BLaER1 treated with 17β-estradiol and CSF1 and Interleukin-3, amounts not matched to agents 10 nM and 100 nM (cell line): ENCODE data around the gene SOX4.

Experiments used
- H3K27ac ChIP-seq, 11 experiments: shearing (Covaris generic); formaldehyde crosslinking; 2 replicates each; pipeline ENCODE4 v1.8.1; 2022
- H3K27me3 ChIP-seq, 11 experiments: shearing (Covaris generic); formaldehyde crosslinking; 2 replicates each; pipeline ENCODE4 v1.8.1; 2022
- H3K36me3 ChIP-seq, 11 experiments: shearing (Covaris generic); formaldehyde crosslinking; 2 replicates each; pipeline ENCODE4 v1.8.1; 2022
- H3K4me1 ChIP-seq, 10 experiments: shearing (Covaris generic); formaldehyde crosslinking; 2 replicates each; pipeline ENCODE4 v1.8.1; 2022
- H3K4me2 ChIP-seq, 11 experiments: shearing (Covaris generic); formaldehyde crosslinking; 2 replicates each; pipeline ENCODE4 v1.8.1; 2022
- H3K4me3 ChIP-seq, 10 experiments: shearing (Covaris generic); formaldehyde crosslinking; 2 replicates each; pipeline ENCODE4 v1.8.1; 2022
- H3K9ac ChIP-seq, 11 experiments: shearing (Covaris generic); formaldehyde crosslinking; 2 replicates each; pipeline ENCODE4 v1.8.1; 2022
- H3K9me3 ChIP-seq, 11 experiments: shearing (Covaris generic); formaldehyde crosslinking; replicated peaks in 1 of 11; 2 replicates each; pipeline ENCODE4 v1.8.1; 2022
- H4K20me1 ChIP-seq, 11 experiments: shearing (Covaris generic); formaldehyde crosslinking; 2 replicates each; pipeline ENCODE4 v1.8.1; 2022
- Cebpa-rat ChIP-seq, 11 experiments: shearing (Covaris generic); IDR thresholded peaks; 2 replicates each; pipeline ENCODE4 v1.8.1; 2022

SOX4 gene

DNA sequence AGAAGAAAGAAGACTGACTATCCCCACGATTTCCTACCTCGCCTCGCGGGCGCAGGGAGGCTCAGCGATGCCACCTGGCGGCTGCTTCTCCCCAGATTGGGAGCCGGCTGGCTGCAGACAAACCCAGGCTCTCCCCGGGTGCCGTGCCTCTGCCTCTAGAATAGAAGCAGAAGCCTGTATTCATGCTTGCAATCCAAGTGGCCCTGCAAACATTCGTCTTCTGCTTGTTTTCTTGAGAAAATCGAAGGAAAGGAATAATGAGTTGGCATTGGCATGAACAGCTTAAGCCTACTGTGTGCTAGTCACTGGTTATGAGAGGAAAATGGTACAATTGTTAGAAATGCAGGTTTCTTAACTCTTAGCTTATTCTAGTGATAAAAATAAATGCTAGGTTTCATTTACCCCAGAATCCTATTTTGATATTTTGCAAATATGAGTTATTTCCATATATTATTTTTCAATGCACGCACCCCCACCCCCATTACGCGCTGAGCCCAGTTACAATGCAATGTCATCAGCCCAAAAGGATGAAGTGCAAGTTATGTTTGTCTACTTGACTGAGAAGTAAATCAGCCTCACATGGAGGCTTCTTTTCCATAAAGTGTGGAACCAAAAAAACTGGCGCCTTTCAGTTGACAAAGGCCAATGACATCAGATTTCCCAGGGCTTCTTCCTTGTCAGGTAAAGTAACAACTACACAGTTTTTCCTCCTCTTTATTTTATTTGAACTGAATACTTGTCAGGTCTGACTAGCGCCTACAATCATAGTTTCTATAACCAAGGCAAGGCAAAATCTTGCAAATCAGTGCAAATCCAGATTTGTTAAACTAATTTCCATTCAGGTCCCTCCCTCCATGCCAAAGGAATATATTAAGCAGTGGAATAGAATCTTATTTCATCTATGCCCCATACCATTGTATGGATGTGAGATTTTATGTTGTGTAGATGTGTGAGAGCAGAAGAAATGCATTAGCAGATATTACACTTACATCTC is 3.9 kb upstream of the SOX4 start:
- H3K9ac ChIP-seq, result peak overlapping the region; percentile 76 to 90 (median 85)
- TF ChIP-seq Cebpa-rat (IDR thresholded peaks at IDR 0.05), result no peak
- peaks cover 0 to 15% (median 10%) of the 10 kb centered on the region in 11 experiments; a peak in 15 of 22 replicates for H4K20me1 ChIP-seq
- H3K4me2 ChIP-seq, result peak overlapping the region; percentile 80 to 98 (median 94)
- peak overlapping the region; percentile 68 to 89 (median 76) for H3K4me3 ChIP-seq
- peak overlapping the region; percentile 25 to 90 (median 87); a peak in 21 of 22 replicates for H3K27ac ChIP-seq
- no peaks in the 10 kb centered on the region; a peak in 1 of 22 replicates for H3K36me3 ChIP-seq
- peaks cover 0 to 4% (median 0%) of the 10 kb centered on the region in 11 experiments; a peak in 1 of 22 replicates for H3K9me3 ChIP-seq
- no peaks in the 10 kb centered on the region for H3K27me3 ChIP-seq
- peaks cover 19 to 36% (median 32%) of the 10 kb centered on the region in 10 experiments for H3K4me1 ChIP-seq

DNA sequence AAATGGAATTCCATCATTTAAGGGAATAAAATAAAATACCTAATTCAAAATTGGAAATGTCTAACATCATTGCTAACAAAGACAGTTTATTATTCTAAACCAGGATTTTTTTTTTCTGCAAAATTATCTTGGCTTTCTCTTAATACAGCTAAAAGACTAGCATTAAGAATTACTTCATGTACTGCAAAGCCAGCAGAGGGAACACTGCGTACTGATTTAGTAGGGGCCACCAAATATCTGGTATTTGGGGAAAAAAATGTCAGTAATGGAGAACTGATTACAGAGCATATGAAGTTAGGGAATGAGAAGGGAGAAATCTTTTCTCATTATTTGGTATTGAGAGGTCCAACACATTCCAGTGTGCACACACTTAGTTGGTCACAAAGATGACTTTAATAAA is 3.2 kb upstream of the SOX4 start:
- Histone ChIP-seq H3K27me3 (no peaks in the 10 kb centered on the region), H3K9ac (no peak overlapping the region), H3K36me3 (peaks cover 0 to 5% (median 3%) of the 10 kb centered on the region in 11 experiments; a peak in 14 of 22 replicates), H4K20me1 (peaks cover 0 to 22% (median 17%) of the 10 kb centered on the region in 11 experiments; a peak in 16 of 22 replicates), H3K4me2 (peak overlapping the region in 1 of 11 experiments; percentile 96; a peak in 1 of 22 replicates), H3K4me3 (no peak overlapping the region), H3K9me3 (peaks cover 0 to 3% (median 0%) of the 10 kb centered on the region in 11 experiments; a peak in 1 of 22 replicates), H3K4me1 (peaks cover 19 to 36% (median 32%) of the 10 kb centered on the region in 10 experiments), H3K27ac (no peak overlapping the region)
- TF ChIP-seq Cebpa-rat (IDR thresholded peaks at IDR 0.05), result no peak

DNA sequence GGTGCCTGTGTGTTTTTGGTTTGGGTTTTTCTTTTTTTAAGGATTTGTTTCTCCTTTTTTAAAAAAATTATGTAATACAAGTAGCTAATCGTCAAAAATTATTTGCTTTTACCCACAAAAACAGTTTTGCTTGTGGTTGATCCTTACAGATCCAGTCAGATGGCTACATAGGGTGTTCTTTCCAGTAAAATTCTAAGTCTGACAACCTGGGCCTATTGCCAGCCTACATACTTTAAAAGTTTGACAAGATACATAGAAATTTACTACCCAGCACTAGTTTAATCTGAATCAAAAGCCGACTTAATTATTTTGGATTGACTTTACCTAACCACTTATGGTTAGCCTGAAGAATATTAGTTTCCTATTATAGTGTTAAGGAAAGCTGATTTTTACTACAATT is 2.1 kb upstream of the SOX4 start:
- peaks cover 0 to 16% (median 14%) of the 10 kb centered on the region in 11 experiments; a peak in 16 of 22 replicates for H3K36me3 ChIP-seq
- no peak for TF ChIP-seq Cebpa-rat (IDR thresholded peaks at IDR 0.05)
- H3K27me3 ChIP-seq, result no peaks in the 10 kb centered on the region

DNA sequence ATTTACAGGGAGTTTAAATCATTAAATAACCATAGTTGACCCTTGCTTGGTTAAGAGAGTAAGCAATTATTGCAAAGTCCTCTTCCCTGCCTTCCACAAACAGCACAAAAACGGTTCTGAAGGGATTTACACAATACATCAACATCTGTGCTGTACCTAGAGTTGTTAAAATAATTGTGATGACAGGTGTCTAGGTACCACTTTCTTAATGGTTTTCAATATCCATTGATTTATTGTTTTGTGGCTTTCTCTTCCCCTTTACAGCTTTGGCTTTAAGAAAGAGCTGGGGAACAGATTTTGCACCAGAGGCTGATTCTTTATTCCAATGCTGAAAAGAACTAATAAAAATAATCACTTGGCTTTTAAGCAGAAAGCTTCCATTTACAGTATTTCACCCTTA is 598 bp upstream of the SOX4 start:
- Histone ChIP-seq H3K27me3 (no peaks in the 10 kb centered on the region), H3K4me1 (peaks cover 14 to 23% (median 20%) of the 10 kb centered on the region in 10 experiments), H3K4me3 (peak overlapping the region; percentile 85 to 99 (median 94)), H3K9me3 (peaks cover 0 to 9% (median 0%) of the 10 kb centered on the region in 11 experiments; a peak in 3 of 22 replicates), H3K27ac (peak overlapping the region in 5 of 11 experiments; percentile 8 to 25 (median 20); a peak in 6 of 22 replicates), H3K4me2 (peak overlapping the region; percentile 60 to 96 (median 81)), H3K36me3 (peaks cover 0 to 31% (median 27%) of the 10 kb centered on the region in 11 experiments; a peak in 16 of 22 replicates), H3K9ac (peak overlapping the region in 10 of 11 experiments; percentile 13 to 98 (median 56); a peak in 15 of 22 replicates), H4K20me1 (peaks cover 0 to 48% (median 42%) of the 10 kb centered on the region in 11 experiments; a peak in 16 of 22 replicates)
- no peak for TF ChIP-seq Cebpa-rat (IDR thresholded peaks at IDR 0.05)

More for the DNA sequence above, 2.1 kb upstream of the SOX4 start:
- H3K27ac ChIP-seq, result no peak overlapping the region
- H4K20me1 ChIP-seq, result peaks cover 0 to 33% (median 28%) of the 10 kb centered on the region in 11 experiments; a peak in 16 of 22 replicates
- no peak overlapping the region for H3K4me2 ChIP-seq
- H3K4me1 ChIP-seq, result peaks cover 19 to 28% (median 25%) of the 10 kb centered on the region in 10 experiments
- H3K9ac ChIP-seq, result no peak overlapping the region
- peaks cover 0 to 9% (median 0%) of the 10 kb centered on the region in 11 experiments; a peak in 3 of 22 replicates for H3K9me3 ChIP-seq
- H3K4me3 ChIP-seq, result no peak overlapping the region

DNA sequence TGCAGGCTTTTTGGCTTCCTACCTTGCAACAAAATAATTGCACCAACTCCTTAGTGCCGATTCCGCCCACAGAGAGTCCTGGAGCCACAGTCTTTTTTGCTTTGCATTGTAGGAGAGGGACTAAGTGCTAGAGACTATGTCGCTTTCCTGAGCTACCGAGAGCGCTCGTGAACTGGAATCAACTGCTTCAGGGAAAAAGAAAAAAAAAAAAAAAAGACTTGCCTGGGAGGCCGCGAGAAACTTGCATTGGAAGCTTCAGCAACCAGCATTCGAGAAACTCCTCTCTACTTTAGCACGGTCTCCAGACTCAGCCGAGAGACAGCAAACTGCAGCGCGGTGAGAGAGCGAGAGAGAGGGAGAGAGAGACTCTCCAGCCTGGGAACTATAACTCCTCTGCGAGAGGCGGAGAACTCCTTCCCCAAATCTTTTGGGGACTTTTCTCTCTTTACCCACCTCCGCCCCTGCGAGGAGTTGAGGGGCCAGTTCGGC is 420 bp downstream of the SOX4 start:
- Histone ChIP-seq H3K4me2 (peak overlapping the region; percentile 7 to 96 (median 57); a peak in 19 of 22 replicates), H3K36me3 (peaks cover 0 to 42% (median 37%) of the 10 kb centered on the region in 11 experiments; a peak in 16 of 22 replicates), H3K4me3 (peak overlapping the region; percentile 85 to 99 (median 94)), H4K20me1 (peaks cover 0 to 58% (median 52%) of the 10 kb centered on the region in 11 experiments; a peak in 17 of 22 replicates), H3K27ac (peak overlapping the region; percentile 76 to 99 (median 97); a peak in 21 of 22 replicates), H3K4me1 (peaks cover 21 to 30% (median 25%) of the 10 kb centered on the region in 10 experiments), H3K9me3 (peaks cover 0 to 9% (median 0%) of the 10 kb centered on the region in 11 experiments; a peak in 3 of 22 replicates), H3K27me3 (no peaks in the 10 kb centered on the region), H3K9ac (peak overlapping the region; percentile 89 to 99 (median 98))
- no peak for TF ChIP-seq Cebpa-rat (IDR thresholded peaks at IDR 0.05)

DNA sequence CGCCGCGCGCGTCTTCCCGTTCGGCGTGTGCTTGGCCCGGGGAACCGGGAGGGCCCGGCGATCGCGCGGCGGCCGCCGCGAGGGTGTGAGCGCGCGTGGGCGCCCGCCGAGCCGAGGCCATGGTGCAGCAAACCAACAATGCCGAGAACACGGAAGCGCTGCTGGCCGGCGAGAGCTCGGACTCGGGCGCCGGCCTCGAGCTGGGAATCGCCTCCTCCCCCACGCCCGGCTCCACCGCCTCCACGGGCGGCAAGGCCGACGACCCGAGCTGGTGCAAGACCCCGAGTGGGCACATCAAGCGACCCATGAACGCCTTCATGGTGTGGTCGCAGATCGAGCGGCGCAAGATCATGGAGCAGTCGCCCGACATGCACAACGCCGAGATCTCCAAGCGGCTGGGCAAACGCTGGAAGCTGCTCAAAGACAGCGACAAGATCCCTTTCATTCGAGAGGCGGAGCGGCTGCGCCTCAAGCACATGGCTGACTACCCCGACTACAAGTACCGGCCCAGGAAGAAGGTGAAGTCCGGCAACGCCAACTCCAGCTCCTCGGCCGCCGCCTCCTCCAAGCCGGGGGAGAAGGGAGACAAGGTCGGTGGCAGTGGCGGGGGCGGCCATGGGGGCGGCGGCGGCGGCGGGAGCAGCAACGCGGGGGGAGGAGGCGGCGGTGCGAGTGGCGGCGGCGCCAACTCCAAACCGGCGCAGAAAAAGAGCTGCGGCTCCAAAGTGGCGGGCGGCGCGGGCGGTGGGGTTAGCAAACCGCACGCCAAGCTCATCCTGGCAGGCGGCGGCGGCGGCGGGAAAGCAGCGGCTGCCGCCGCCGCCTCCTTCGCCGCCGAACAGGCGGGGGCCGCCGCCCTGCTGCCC is 1.1 kb downstream of the SOX4 start:
- H3K27ac ChIP-seq, result peak overlapping the region; percentile 76 to 99 (median 97)

DNA sequence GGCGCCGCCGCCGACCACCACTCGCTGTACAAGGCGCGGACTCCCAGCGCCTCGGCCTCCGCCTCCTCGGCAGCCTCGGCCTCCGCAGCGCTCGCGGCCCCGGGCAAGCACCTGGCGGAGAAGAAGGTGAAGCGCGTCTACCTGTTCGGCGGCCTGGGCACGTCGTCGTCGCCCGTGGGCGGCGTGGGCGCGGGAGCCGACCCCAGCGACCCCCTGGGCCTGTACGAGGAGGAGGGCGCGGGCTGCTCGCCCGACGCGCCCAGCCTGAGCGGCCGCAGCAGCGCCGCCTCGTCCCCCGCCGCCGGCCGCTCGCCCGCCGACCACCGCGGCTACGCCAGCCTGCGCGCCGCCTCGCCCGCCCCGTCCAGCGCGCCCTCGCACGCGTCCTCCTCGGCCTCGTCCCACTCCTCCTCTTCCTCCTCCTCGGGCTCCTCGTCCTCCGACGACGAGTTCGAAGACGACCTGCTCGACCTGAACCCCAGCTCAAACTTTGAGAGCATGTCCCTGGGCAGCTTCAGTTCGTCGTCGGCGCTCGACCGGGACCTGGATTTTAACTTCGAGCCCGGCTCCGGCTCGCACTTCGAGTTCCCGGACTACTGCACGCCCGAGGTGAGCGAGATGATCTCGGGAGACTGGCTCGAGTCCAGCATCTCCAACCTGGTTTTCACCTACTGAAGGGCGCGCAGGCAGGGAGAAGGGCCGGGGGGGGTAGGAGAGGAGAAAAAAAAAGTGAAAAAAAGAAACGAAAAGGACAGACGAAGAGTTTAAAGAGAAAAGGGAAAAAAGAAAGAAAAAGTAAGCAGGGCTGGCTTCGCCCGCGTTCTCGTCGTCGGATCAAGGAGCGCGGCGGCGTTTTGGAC is 2.0 kb downstream of the SOX4 start:
- Histone ChIP-seq H3K4me2 (peak overlapping the region; percentile 4 to 96 (median 73); a peak in 18 of 22 replicates), H3K27ac (peak overlapping the region; percentile 76 to 99 (median 97)), H3K27me3 (no peaks in the 10 kb centered on the region), H4K20me1 (peaks cover 0 to 69% (median 56%) of the 10 kb centered on the region in 11 experiments; a peak in 17 of 22 replicates), H3K9me3 (peaks cover 0 to 15% (median 0%) of the 10 kb centered on the region in 11 experiments; a peak in 6 of 22 replicates), H3K36me3 (peaks cover 0 to 57% (median 52%) of the 10 kb centered on the region in 11 experiments; a peak in 16 of 22 replicates), H3K4me1 (peaks cover 27 to 39% (median 31%) of the 10 kb centered on the region in 10 experiments), H3K9ac (peak overlapping the region; percentile 89 to 99 (median 98)), H3K4me3 (peak overlapping the region; percentile 85 to 99 (median 94))
- no peak for TF ChIP-seq Cebpa-rat (IDR thresholded peaks at IDR 0.05)

More for the DNA sequence above, 1.1 kb downstream of the SOX4 start:
- Histone ChIP-seq H3K4me1 (peaks cover 24 to 34% (median 29%) of the 10 kb centered on the region in 10 experiments), H3K4me2 (peak overlapping the region; percentile 7 to 96 (median 73); a peak in 18 of 22 replicates), H4K20me1 (peaks cover 0 to 65% (median 56%) of the 10 kb centered on the region in 11 experiments; a peak in 17 of 22 replicates), H3K9me3 (peaks cover 0 to 9% (median 0%) of the 10 kb centered on the region in 11 experiments; a peak in 3 of 22 replicates), H3K27me3 (no peaks in the 10 kb centered on the region), H3K9ac (peak overlapping the region; percentile 89 to 99 (median 98)), H3K36me3 (peaks cover 0 to 48% (median 44%) of the 10 kb centered on the region in 11 experiments; a peak in 16 of 22 replicates), H3K4me3 (peak overlapping the region; percentile 85 to 99 (median 94))
- TF ChIP-seq Cebpa-rat (IDR thresholded peaks at IDR 0.05), result no peak
